Keratinocyte (primary cell): ENCODE data around the gene TET2.

Experiments used
- CTCF ChIP-seq, 3 experiments: IDR thresholded peaks in 1 of 3; conservative IDR thresholded peaks in 1 of 3; optimal IDR thresholded peaks in 1 of 3; 2 replicates in 2 of 3; 3 replicates in 1 of 3; pipeline versions ENCODE3 to v1.5.1; 2011; ENCODE audit warnings: low read length in 3 of 3, mild to moderate bottlenecking in 3 of 3, moderate library complexity in 2 of 3, control low read depth in 1 of 3, inconsistent platforms in 1 of 3; ENCODE audit not compliant: insufficient read depth in 2 of 3; ENCODE audit errors: extremely low read depth in 1 of 3
- EZH2 ChIP-seq: IDR thresholded peaks from one replicate; pipeline ENCODE4 v1.6.1; 2012; ENCODE audit warnings: inconsistent platforms, mild to moderate bottlenecking, low read length, moderate library complexity

GRCh38 chr4:105225500-105225899, 78.8 kb downstream of the TET2 start:
- TF ChIP-seq CTCF (optimal IDR thresholded peaks at IDR 0.05 in 1 of 3, IDR thresholded peaks at IDR 0.05 in 1 of 3, conservative IDR thresholded peaks at IDR 0.05 in 1 of 3; ENCODE audit: extremely low read depth in 1 of 3, insufficient read depth in 2 of 3, low read length in 3 of 3) (no peak), EZH2 (no peak)
